ENCODE measurements around the gene EDEM2.
"Not testable (repeated sequence)": the region's sequence is repeated elsewhere in the genome, so short reads cannot be mapped to it uniquely, and the experiment has no call there.

Gene EDEM2

GRCh38 chr20:35167787-35168186 lies 20.7 kb upstream of the EDEM2 start:
- Histone ChIP-seq H3K9ac (ENCODE audit: low read length) (no peak overlapping the region), H3K4me3 (ENCODE audit: low read depth, low read length) (no peak overlapping the region), H3K27me3 (ENCODE audit: control insufficient read depth, insufficient read depth, low read length) (no peaks in the 10 kb centered on the region), H3K9me3 (ENCODE audit: control insufficient read depth, insufficient read depth, low read depth, low read length) (no peaks in the 10 kb centered on the region), H3K4me1 (ENCODE audit: control insufficient read depth, insufficient read depth, low read length) (peaks cover 26% of the 10 kb centered on the region), H3K36me3 (ENCODE audit: control insufficient read depth, insufficient read depth, low read length) (no peaks in the 10 kb centered on the region), H3K27ac (ENCODE audit: low read depth, low read length) (no peak overlapping the region)

GRCh38 chr20:35166242-35166830 lies 19.2 kb upstream of the EDEM2 start:
- Histone ChIP-seq H3K36me3 (ENCODE audit: control insufficient read depth, insufficient read depth, low read length) (no peaks in the 10 kb centered on the region), H3K27me3 (ENCODE audit: control insufficient read depth, insufficient read depth, low read length) (no peaks in the 10 kb centered on the region), H3K4me3 (ENCODE audit: low read depth, low read length) (0 out of 2 replicates have a peak overlapping the region, but pooled peaks have one; percentile 12), H3K4me1 (ENCODE audit: control insufficient read depth, insufficient read depth, low read length) (peaks cover 16% of the 10 kb centered on the region), H3K27ac (ENCODE audit: low read depth, low read length) (peak overlapping the region; percentile 12), H3K9me3 (ENCODE audit: control insufficient read depth, insufficient read depth, low read depth, low read length) (no peaks in the 10 kb centered on the region), H3K9ac (ENCODE audit: low read length) (peak overlapping the region; percentile 59)

- Histone ChIP-seq H3K36me3 (ENCODE audit: control insufficient read depth, insufficient read depth, low read length) (no peaks in the 10 kb centered on the region), H3K27me3 (ENCODE audit: control insufficient read depth, insufficient read depth, low read length) (no peaks in the 10 kb centered on the region), H3K9ac (ENCODE audit: low read length) (no peak overlapping the region), H3K4me3 (ENCODE audit: low read depth, low read length) (no peak overlapping the region), H3K4me1 (ENCODE audit: control insufficient read depth, insufficient read depth, low read length) (peaks cover 12% of the 10 kb centered on the region), H3K27ac (ENCODE audit: low read depth, low read length) (no peak overlapping the region), H3K9me3 (ENCODE audit: control insufficient read depth, insufficient read depth, low read depth, low read length) (no peaks in the 10 kb centered on the region)
Measured at GRCh38 chr20:35165221-35166185, 18.4 kb upstream of the EDEM2 start.

- not testable (repeated sequence) for H3K27ac ChIP-seq (ENCODE audit: low read depth, low read length); H3K36me3 ChIP-seq (ENCODE audit: control insufficient read depth, insufficient read depth, low read length); H3K9me3 ChIP-seq (ENCODE audit: control insufficient read depth, insufficient read depth, low read depth, low read length); H3K4me3 ChIP-seq (ENCODE audit: low read depth, low read length); H3K27me3 ChIP-seq (ENCODE audit: control insufficient read depth, insufficient read depth, low read length); H3K9ac ChIP-seq (ENCODE audit: low read length)
- peaks cover 12% of the 10 kb centered on the region for H3K4me1 ChIP-seq (ENCODE audit: control insufficient read depth, insufficient read depth, low read length)
Measured at GRCh38 chr20:35164531-35164930, 17.4 kb upstream of the EDEM2 start.

GRCh38 chr20:35160341-35160740 lies 13.2 kb upstream of the EDEM2 start:
- not testable (repeated sequence) for H3K4me3 ChIP-seq (ENCODE audit: low read depth, low read length); H3K9me3 ChIP-seq (ENCODE audit: control insufficient read depth, insufficient read depth, low read depth, low read length); H3K27me3 ChIP-seq (ENCODE audit: control insufficient read depth, insufficient read depth, low read length); H3K27ac ChIP-seq (ENCODE audit: low read depth, low read length); H3K4me1 ChIP-seq (ENCODE audit: control insufficient read depth, insufficient read depth, low read length); H3K9ac ChIP-seq (ENCODE audit: low read length); H3K36me3 ChIP-seq (ENCODE audit: control insufficient read depth, insufficient read depth, low read length)

- H3K9me3 ChIP-seq (ENCODE audit: control insufficient read depth, insufficient read depth, low read depth, low read length) = peaks cover 4% of the 10 kb centered on the region; the same call in 1 of the 2 replicates
Measured at GRCh38 chr20:35156978-35157377, 9.8 kb upstream of the EDEM2 start.

GRCh38 chr20:35155936-35156335 lies 8.8 kb upstream of the EDEM2 start:
- peaks cover 4% of the 10 kb centered on the region; the same call in 1 of the 2 replicates for H3K9me3 ChIP-seq (ENCODE audit: control insufficient read depth, insufficient read depth, low read depth, low read length)
- no peaks in the 10 kb centered on the region for H3K27me3 ChIP-seq (ENCODE audit: control insufficient read depth, insufficient read depth, low read length)
- no peaks in the 10 kb centered on the region for H3K36me3 ChIP-seq (ENCODE audit: control insufficient read depth, insufficient read depth, low read length)
- H3K9ac ChIP-seq (ENCODE audit: low read length) = no peak overlapping the region
- no peak overlapping the region for H3K4me3 ChIP-seq (ENCODE audit: low read depth, low read length)
- H3K4me1 ChIP-seq (ENCODE audit: control insufficient read depth, insufficient read depth, low read length) = no peaks in the 10 kb centered on the region
- no peak overlapping the region for H3K27ac ChIP-seq (ENCODE audit: low read depth, low read length)

More at GRCh38 chr20:35156978-35157377, 9.8 kb upstream of the EDEM2 start:
- Histone ChIP-seq H3K9ac (ENCODE audit: low read length) (no peak overlapping the region), H3K36me3 (ENCODE audit: control insufficient read depth, insufficient read depth, low read length) (no peaks in the 10 kb centered on the region), H3K27me3 (ENCODE audit: control insufficient read depth, insufficient read depth, low read length) (no peaks in the 10 kb centered on the region), H3K27ac (ENCODE audit: low read depth, low read length) (no peak overlapping the region), H3K4me1 (ENCODE audit: control insufficient read depth, insufficient read depth, low read length) (peaks cover 4% of the 10 kb centered on the region; the same call in 1 of the 2 replicates), H3K4me3 (ENCODE audit: low read depth, low read length) (no peak overlapping the region)

GRCh38 chr20:35151736-35152135 lies 4.6 kb upstream of the EDEM2 start:
- peaks cover 7% of the 10 kb centered on the region; the same call in 1 of the 2 replicates for H3K4me1 ChIP-seq (ENCODE audit: control insufficient read depth, insufficient read depth, low read length)
- peaks cover 4% of the 10 kb centered on the region; the same call in 1 of the 2 replicates for H3K9me3 ChIP-seq (ENCODE audit: control insufficient read depth, insufficient read depth, low read depth, low read length)
- H3K9ac ChIP-seq (ENCODE audit: low read length) = no peak overlapping the region
- no peaks in the 10 kb centered on the region for H3K27me3 ChIP-seq (ENCODE audit: control insufficient read depth, insufficient read depth, low read length)
- no peaks in the 10 kb centered on the region for H3K36me3 ChIP-seq (ENCODE audit: control insufficient read depth, insufficient read depth, low read length)
- H3K27ac ChIP-seq (ENCODE audit: low read depth, low read length) = no peak overlapping the region
- no peak overlapping the region for H3K4me3 ChIP-seq (ENCODE audit: low read depth, low read length)

GRCh38 chr20:35150846-35151579 lies 3.9 kb upstream of the EDEM2 start:
- Histone ChIP-seq H3K27ac (ENCODE audit: low read depth, low read length) (no peak overlapping the region), H3K36me3 (ENCODE audit: control insufficient read depth, insufficient read depth, low read length) (no peaks in the 10 kb centered on the region), H3K9me3 (ENCODE audit: control insufficient read depth, insufficient read depth, low read depth, low read length) (peaks cover 4% of the 10 kb centered on the region; the same call in 1 of the 2 replicates), H3K27me3 (ENCODE audit: control insufficient read depth, insufficient read depth, low read length) (no peaks in the 10 kb centered on the region), H3K9ac (ENCODE audit: low read length) (no peak overlapping the region), H3K4me3 (ENCODE audit: low read depth, low read length) (no peak overlapping the region), H3K4me1 (ENCODE audit: control insufficient read depth, insufficient read depth, low read length) (peaks cover 11% of the 10 kb centered on the region; the same call in 1 of the 2 replicates)

- peaks cover 19% of the 10 kb centered on the region; the same call in 1 of the 2 replicates for H3K36me3 ChIP-seq (ENCODE audit: control insufficient read depth, insufficient read depth, low read length)
- not testable (repeated sequence) for H3K9me3 ChIP-seq (ENCODE audit: control insufficient read depth, insufficient read depth, low read depth, low read length); H3K27me3 ChIP-seq (ENCODE audit: control insufficient read depth, insufficient read depth, low read length)
- H3K4me1 ChIP-seq (ENCODE audit: control insufficient read depth, insufficient read depth, low read length) = peaks cover 15% of the 10 kb centered on the region
- H3K27ac ChIP-seq (ENCODE audit: low read depth, low read length) = peak overlapping the region; percentile 42; the same call in 1 of the 2 replicates
- peak overlapping the region; percentile 85 for H3K9ac ChIP-seq (ENCODE audit: low read length)
- peak overlapping the region; percentile 99 for H3K4me3 ChIP-seq (ENCODE audit: low read depth, low read length)
Measured at GRCh38 chr20:35147575-35148071, 487 bp upstream of the EDEM2 start.

All from HUES6 (cell line).